ENCODE measurements around the gene IARS2. TPM values are rescaled to one million over a fixed set of nuclear protein-coding genes. Genes with fewer than 3 reads are reported as not detected.
"Not testable (repeated sequence)": the region's sequence is repeated elsewhere in the genome, so short reads cannot be mapped to it uniquely, and the experiment has no call there.

Gene IARS2
- polyA plus RNA-seq, 1 experiment, result 33.8 TPM

GRCh38 chr1:220164517-220164916 is 70.6 kb downstream of the IARS2 start:
- Histone ChIP-seq H3K9me3 (ENCODE audit: control insufficient read depth, insufficient read depth, low read length) (no peaks in the 10 kb centered on the region), H3K27me3 (ENCODE audit: control insufficient read depth, insufficient read depth, low read length) (no peaks in the 10 kb centered on the region), H3K27ac (ENCODE audit: low read depth, low read length) (no peak overlapping the region), H3K4me3 (ENCODE audit: low read depth, low read length) (no peak overlapping the region)
- no peak for DNase-seq (ENCODE audit: low read depth, low spot score)
- TF ChIP-seq CTCF (IDR thresholded peaks at IDR 0.05; ENCODE audit: low read depth, low read length), result no peak
- CTCF ChIA-PET, result no interaction called here
- POLR2A ChIA-PET, result no interaction called here

DNA sequence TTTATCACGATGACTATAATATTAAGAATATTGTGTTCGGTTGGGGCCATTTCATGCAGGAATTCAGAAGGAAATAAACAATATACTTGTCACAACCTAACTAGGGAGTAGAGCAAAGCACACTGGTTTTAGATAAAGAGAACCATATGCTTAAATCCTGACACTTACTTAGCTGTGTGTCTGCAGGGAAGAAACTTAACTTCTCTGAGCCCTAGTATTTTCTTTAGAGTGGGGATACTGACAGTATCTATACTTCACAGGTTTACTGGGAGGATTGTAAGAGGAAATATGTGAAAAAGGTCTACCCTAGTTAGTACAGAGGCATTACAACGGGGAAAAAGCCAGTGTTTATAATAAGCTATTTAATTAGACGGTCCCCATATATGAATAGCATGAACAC is 72.9 kb downstream of the IARS2 start:
- CTCF ChIA-PET, result interaction anchor here (1.2 kb wide), 1 partner anchor 21 kb away, joined by 3 read pairs; no protein-coding TSS in a partner anchor
- POLR2A ChIA-PET, result no interaction called here
- Histone ChIP-seq H3K9me3 (ENCODE audit: control insufficient read depth, insufficient read depth, low read length) (no peaks in the 10 kb centered on the region), H3K27me3 (ENCODE audit: control insufficient read depth, insufficient read depth, low read length) (no peaks in the 10 kb centered on the region), H3K27ac (ENCODE audit: low read depth, low read length) (no peak overlapping the region), H3K4me3 (ENCODE audit: low read depth, low read length) (no peak overlapping the region)
- DNase-seq (ENCODE audit: low read depth, low spot score), result no peak
- TF ChIP-seq CTCF (IDR thresholded peaks at IDR 0.05; ENCODE audit: low read depth, low read length), result no peak

GRCh38 chr1:220169887-220170286 is 76.0 kb downstream of the IARS2 start:
- CTCF ChIA-PET; H3K4me3 ChIP-seq (ENCODE audit: low read depth, low read length); H3K9me3 ChIP-seq (ENCODE audit: control insufficient read depth, insufficient read depth, low read length); DNase-seq (ENCODE audit: low read depth, low spot score); POLR2A ChIA-PET; H3K27me3 ChIP-seq (ENCODE audit: control insufficient read depth, insufficient read depth, low read length); H3K27ac ChIP-seq (ENCODE audit: low read depth, low read length): not testable (repeated sequence)

DNA sequence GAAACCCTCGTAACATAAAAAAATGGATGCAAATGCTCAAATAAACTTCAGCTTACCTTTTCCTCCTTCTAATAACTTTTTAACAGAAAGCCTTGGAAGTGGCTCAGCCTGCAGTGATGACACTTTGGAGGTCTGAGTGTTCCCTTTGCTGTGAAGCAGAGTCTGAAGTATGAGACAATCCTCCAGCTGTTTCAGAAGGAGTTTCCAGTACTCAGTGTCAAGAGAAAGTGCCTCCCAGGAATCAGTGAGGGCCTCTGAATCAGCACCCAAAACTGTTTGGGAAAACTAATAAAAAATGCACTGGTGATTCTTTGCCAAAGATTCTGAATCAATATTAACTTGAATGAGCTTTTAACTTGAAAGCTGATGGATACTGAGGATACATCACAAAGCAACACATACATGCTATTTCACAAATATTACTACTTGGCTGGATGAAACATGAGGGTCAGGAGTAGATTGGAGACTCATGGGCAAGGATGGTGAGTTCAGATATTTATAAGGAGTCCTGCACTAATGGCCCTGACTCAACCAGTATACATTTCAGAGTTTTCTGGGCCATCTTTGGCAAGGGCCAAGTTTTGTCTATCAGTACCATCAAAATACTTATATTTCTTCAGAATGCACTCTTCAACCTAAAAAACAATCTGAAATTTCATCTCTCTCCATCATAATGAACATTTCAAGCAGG is 77.0 kb downstream of the IARS2 start:
- Histone ChIP-seq H3K4me3 (ENCODE audit: low read depth, low read length) (no peak overlapping the region), H3K9me3 (ENCODE audit: control insufficient read depth, insufficient read depth, low read length) (no peaks in the 10 kb centered on the region), H3K27ac (ENCODE audit: low read depth, low read length) (no peak overlapping the region), H3K27me3 (ENCODE audit: control insufficient read depth, insufficient read depth, low read length) (no peaks in the 10 kb centered on the region)
- ChIA-PET CTCF (no interaction called here), POLR2A (no interaction called here)
- no peak for TF ChIP-seq CTCF (IDR thresholded peaks at IDR 0.05; ENCODE audit: low read depth, low read length)
- no peak for DNase-seq (ENCODE audit: low read depth, low spot score)

- H3K9me3 ChIP-seq (ENCODE audit: control insufficient read depth, insufficient read depth, low read length), result no peaks in the 10 kb centered on the region
- H3K4me3 ChIP-seq (ENCODE audit: low read depth, low read length), result no peak overlapping the region
- H3K27ac ChIP-seq (ENCODE audit: low read depth, low read length), result no peak overlapping the region
- TF ChIP-seq CTCF (IDR thresholded peaks at IDR 0.05; ENCODE audit: low read depth, low read length), result no peak
- CTCF ChIA-PET, result interaction anchor here (0.9 to 1.3 kb wide), 2 partner anchors 10 to 64 kb away, joined by 3 read pairs; no protein-coding TSS in a partner anchor
- no peak for DNase-seq (ENCODE audit: low read depth, low spot score)
- no peaks in the 10 kb centered on the region for H3K27me3 ChIP-seq (ENCODE audit: control insufficient read depth, insufficient read depth, low read length)
- POLR2A ChIA-PET, result no interaction called here
Observed at GRCh38 chr1:220176540-220176939, 82.6 kb downstream of the IARS2 start.
